Activated naive CD8-positive, alpha-beta T cell treated with anti-CD3 and anti-CD28 coated beads for 36 hours (primary cell): ENCODE measurements around the gene OR5H1. TPM values are rescaled to one million over a fixed set of nuclear protein-coding genes. Genes with fewer than 3 reads are reported as not detected.
"Not testable (repeated sequence)": the region's sequence is repeated elsewhere in the genome, so short reads cannot be mapped to it uniquely, and the experiment has no call there.

Experiments used
- DNase-seq: peaks from one replicate; pipeline ENCODE4 v3.0.0; 2021
- H3K27ac Mint-ChIP-seq: one replicate; pipeline ENCODE4 v1.8.0; 2022; ENCODE audit warnings: mild to moderate bottlenecking, moderate library complexity, mixed read lengths
- H3K27me3 Mint-ChIP-seq: one replicate; pipeline ENCODE4 v1.8.0; 2022; ENCODE audit warnings: mild to moderate bottlenecking, mixed read lengths
- H3K36me3 Mint-ChIP-seq: one replicate; pipeline ENCODE4 v1.8.0; 2021; ENCODE audit warnings: mild to moderate bottlenecking, mixed read lengths
- H3K4me1 Mint-ChIP-seq: one replicate; pipeline ENCODE4 v1.8.0; 2021; ENCODE audit warnings: mixed read lengths
- H3K4me3 Mint-ChIP-seq: one replicate; pipeline ENCODE4 v1.8.0; 2022; ENCODE audit warnings: mild to moderate bottlenecking, moderate library complexity, mixed read lengths
- H3K9me3 Mint-ChIP-seq: one replicate; pipeline ENCODE4 v1.8.0; 2022; ENCODE audit warnings: mixed read lengths
- total RNA-seq, 2 experiments: library from RNA; stranded (reverse); gene quantifications; one replicate each; pipeline ENCODE4 v1.2.3, GENCODE V29; 2021

The OR5H1 gene
- not detected for total RNA-seq

DNA sequence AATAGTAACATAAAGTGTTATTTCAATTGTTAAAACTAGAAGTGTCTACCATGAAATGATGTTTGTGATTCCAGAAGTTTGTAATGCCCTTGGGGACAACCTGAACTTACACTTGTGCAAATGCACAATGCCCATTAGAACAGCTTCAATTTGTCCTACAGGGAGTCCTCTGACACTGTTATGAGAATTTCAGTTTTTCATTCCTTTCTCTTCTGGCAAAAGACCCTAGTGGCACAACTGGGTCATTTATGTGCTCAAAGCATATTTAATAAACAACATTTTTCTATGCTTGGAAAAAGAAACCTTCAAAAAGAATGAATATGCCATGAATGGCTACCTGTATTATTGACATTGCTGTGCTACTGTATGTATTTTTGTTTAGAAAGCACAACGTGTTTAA lies at the start of gene OR5H1:
Gene OR5H1 (plus strand): TSS at position 301 of the 400 bp plus-strand sequence. CDS start 1,977 bp downstream, outside the sequence.
- H3K4me1 Mint-ChIP-seq: no peaks in the 10 kb centered on the region
- H3K27me3 Mint-ChIP-seq: peaks cover 3% of the 10 kb centered on the region
- no peak within 1 kb of the TSS for H3K27ac Mint-ChIP-seq
- no peak for DNase-seq
- H3K4me3 Mint-ChIP-seq: no peak within 1 kb of the TSS
- H3K9me3 Mint-ChIP-seq: no peaks in the 10 kb centered on the region
- no peaks in the 10 kb centered on the region for H3K36me3 Mint-ChIP-seq

DNA sequence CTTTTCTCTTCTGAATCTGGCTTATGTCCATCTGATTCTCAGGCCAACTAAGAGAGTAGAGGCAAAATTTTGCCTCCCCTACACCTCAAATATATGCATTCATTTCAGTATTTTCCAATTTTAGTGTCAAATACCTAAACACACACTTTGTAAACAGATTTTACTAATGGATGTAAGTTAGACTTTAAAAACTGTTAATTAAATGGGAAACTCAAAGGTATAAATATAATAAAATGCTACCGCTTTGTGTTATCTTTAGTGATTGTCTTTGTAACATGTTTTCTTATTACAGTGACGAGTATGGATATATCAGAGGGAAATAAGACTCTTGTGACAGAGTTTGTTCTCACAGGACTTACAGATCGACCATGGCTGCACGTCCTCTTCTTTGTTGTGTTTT lies 43.6 kb upstream of the OR5H1 start, which contains the start of gene OR5AC2:
Gene OR5AC2 (plus strand): TSS at position 301 of the 400 bp plus-strand sequence. CDS start 0 bp downstream, at position 301.
- Mint-ChIP-seq H3K4me3 (no peak within 1 kb of the TSS), H3K9me3 (peaks cover 1% of the 10 kb centered on the region), H3K27ac (no peak within 1 kb of the TSS), H3K36me3 (no peaks in the 10 kb centered on the region), H3K4me1 (no peaks in the 10 kb centered on the region), H3K27me3 (no peaks in the 10 kb centered on the region)
- DNase-seq: no peak

DNA sequence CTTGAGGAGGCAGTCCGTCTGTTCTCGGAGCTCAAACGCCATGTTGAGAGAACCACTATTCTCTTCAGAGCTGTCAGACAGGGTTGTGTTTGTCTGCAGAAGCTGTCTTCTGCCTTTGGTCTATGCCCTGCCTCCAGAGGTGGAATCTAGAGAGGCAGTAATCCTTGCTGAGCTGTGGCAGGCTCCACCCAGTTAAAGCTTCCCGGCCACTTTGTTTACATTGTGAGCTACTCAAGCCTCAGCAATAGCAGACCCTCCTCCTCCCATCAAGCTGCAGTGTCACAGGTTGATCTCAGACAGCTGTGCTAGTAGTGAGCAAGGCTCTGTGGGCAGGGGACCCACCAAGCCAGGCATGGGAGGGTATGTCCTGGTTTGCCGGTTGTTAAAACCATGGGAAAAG lies 34.6 kb upstream of the OR5H1 start:
- H3K36me3 Mint-ChIP-seq: no peaks in the 10 kb centered on the region
- no peaks in the 10 kb centered on the region for H3K9me3 Mint-ChIP-seq
- H3K27me3 Mint-ChIP-seq: no peaks in the 10 kb centered on the region
- H3K4me3 Mint-ChIP-seq: no peak overlapping the region
- H3K4me1 Mint-ChIP-seq: no peaks in the 10 kb centered on the region
- no peak overlapping the region for H3K27ac Mint-ChIP-seq
- no peak for DNase-seq

DNA sequence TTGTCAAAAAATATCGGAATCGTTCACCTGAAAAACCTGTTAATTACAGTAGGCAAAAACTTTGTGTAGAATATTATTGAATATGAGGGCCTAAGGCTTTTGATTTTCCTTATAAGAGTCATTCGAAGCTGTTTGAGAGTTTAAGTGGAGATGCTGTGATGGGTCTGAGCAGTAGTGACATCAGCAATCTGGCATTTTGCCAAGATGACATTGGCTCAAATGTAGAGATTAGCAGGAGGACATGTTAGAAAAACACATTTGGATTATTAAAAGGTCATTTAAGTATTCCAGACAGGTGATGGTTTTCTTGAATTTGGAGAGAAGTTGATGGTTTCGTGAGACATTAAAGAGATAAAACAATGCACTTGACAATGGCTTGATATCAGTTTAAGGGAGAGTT lies 30.7 kb upstream of the OR5H1 start:
- no peaks in the 10 kb centered on the region for H3K9me3 Mint-ChIP-seq
- no peaks in the 10 kb centered on the region for H3K36me3 Mint-ChIP-seq
- no peak overlapping the region for H3K27ac Mint-ChIP-seq
- DNase-seq: no peak
- H3K27me3 Mint-ChIP-seq: peaks cover under 1% of the 10 kb centered on the region
- H3K4me3 Mint-ChIP-seq: no peak overlapping the region
- H3K4me1 Mint-ChIP-seq: no peaks in the 10 kb centered on the region

DNA sequence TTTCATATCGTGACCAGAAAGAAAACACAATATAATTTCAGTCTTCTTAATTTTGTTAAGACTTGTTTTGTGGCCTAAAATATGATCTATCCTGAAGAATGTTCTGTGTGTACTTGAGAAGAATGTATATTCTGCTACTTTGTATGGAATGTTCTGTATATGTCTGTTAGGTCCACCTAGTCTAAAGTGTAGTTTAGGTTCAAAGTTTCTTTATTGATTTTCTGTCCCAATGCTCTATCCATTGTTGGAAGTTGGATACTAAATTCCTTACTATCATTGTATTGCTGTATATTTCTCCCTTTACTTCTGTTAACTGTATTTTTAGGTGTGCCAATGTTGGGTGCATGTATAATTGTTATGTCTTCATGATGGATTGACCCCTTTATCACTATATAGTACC lies 22.4 kb upstream of the OR5H1 start:
- Mint-ChIP-seq H3K4me3 (no peak overlapping the region), H3K27me3 (peaks cover 5% of the 10 kb centered on the region), H3K4me1 (no peaks in the 10 kb centered on the region), H3K9me3 (peaks cover 2% of the 10 kb centered on the region), H3K36me3 (no peaks in the 10 kb centered on the region), H3K27ac (no peak overlapping the region)
- no peak for DNase-seq

DNA sequence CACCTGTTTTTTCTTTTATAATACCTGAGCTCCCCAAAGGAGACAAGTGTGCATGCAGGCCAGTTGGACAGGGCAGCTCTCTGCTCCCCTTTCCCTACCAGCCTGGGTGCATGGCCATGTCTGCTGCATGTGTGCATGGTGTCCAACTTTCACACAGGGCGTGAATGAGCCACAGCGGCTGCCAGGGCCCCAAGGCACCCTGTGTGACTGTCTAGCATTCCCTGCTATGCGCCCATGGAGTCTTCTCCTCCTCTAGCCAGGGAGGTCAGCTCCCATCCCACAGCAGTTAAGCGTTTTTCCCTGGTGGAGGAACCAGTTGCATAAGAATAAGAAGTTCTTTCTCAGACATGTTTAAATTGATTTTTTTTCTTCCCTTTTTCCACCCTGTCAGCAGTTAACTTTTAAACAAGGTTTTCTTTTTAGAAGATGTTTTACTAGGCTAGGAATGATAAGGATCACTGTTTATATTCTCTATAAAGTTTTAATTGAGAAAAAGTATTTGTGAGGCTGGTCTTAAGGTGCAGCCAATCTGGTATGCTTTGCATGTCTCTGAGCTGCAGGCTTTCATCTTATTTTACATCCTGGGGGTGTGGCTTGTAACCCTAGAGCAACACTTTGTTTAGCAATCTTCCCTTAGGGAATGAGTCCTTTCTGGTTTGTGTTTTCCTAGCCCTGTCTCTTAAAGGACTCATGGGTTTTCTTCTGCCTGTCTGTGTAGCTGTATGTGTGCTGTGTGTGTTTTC lies 20.5 kb upstream of the OR5H1 start:
- peaks cover 5% of the 10 kb centered on the region for H3K27me3 Mint-ChIP-seq
- no peak for DNase-seq
- H3K27ac Mint-ChIP-seq: no peak overlapping the region
- H3K36me3 Mint-ChIP-seq: no peaks in the 10 kb centered on the region
- H3K9me3 Mint-ChIP-seq: peaks cover 7% of the 10 kb centered on the region
- H3K4me3 Mint-ChIP-seq: no peak overlapping the region
- H3K4me1 Mint-ChIP-seq: no peaks in the 10 kb centered on the region

DNA sequence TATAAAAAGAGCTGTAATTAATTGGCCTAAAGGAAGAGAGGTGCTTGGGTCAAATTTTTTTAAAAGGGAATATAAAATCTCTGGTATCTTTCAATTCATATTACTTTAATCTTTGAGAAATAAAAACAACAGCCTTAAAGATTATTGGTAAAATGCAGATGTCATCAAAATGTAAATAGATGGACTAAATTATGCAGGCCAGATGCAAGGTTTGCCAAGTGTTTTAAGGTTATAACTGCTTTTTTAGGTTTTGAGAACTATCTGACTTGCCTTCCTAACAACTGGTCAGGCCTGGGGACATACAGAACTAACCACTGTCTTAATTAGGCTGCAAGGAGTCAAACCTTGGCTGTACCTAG lies 20.0 kb upstream of the OR5H1 start:
- Mint-ChIP-seq H3K4me3 (no peak overlapping the region), H3K36me3 (no peaks in the 10 kb centered on the region), H3K27me3 (peaks cover 3% of the 10 kb centered on the region), H3K27ac (no peak overlapping the region), H3K9me3 (peaks cover 7% of the 10 kb centered on the region), H3K4me1 (no peaks in the 10 kb centered on the region)
- no peak for DNase-seq

DNA sequence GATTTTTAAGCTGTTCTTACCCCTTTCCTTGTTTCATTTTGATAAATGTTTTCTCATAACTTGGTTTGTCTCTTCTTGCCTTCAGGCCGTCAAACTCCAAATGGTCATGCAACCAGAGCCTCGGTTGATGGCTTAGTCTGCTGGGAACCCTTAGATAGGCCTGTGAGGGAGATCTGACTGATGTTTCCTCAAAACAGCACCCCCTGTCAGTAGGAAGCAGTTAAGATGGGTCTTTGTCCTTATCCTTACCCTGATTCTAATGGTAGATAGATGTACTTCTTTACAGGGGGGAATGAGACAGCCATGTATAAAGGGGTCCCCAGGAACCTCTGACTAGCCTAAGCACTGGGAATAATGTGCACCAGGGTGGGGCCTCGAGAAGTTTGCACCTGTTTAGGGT lies 16.3 kb upstream of the OR5H1 start:
- Mint-ChIP-seq H3K4me1 (no peaks in the 10 kb centered on the region), H3K27ac (no peak overlapping the region), H3K36me3 (no peaks in the 10 kb centered on the region), H3K4me3 (no peak overlapping the region), H3K27me3 (peaks cover 6% of the 10 kb centered on the region), H3K9me3 (peaks cover 7% of the 10 kb centered on the region)
- DNase-seq: no peak

DNA sequence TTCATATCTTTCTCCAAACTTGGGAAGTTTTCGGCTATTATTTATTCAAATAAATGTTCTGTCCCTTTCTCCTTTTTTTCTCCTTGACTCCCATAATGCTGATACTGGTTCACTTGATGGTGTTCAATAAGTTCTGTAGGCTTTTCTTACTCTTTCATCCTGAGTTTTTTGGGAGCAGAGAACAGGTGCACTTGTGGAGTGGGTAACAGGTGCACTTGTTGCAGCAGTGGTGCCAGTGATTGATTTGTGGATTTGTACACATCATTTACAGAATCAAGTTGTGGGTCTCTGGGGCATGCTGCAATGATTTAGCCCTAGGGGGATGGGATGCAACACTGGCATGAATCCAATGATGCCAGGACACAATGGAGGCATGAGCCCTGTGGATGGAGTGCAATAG lies 14.8 kb upstream of the OR5H1 start:
- H3K27ac Mint-ChIP-seq: no peak overlapping the region
- no peaks in the 10 kb centered on the region for H3K36me3 Mint-ChIP-seq
- peaks cover 7% of the 10 kb centered on the region for H3K9me3 Mint-ChIP-seq
- H3K4me1 Mint-ChIP-seq: no peaks in the 10 kb centered on the region
- H3K4me3 Mint-ChIP-seq: no peak overlapping the region
- peaks cover 6% of the 10 kb centered on the region for H3K27me3 Mint-ChIP-seq
- DNase-seq: no peak

DNA sequence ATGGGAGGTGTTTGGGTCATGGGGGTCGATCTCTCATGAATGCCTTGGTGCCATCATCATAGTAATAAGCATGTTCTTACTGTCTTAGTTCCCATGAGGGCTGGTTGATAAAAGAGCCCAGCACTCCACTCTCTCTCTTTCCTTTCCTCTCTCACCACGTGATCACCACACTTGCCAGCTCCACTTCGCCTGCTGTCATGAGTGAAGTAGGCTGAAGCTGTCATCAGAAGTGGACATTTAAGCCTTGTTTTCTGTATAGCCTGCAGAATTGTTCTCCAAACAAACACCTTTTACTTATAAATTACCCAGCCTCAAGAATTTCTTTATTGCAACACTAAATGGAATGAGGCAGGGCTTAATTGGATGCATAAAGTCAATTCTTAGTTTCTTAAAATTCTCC lies 6.1 kb downstream of the OR5H1 start:
- Mint-ChIP-seq H3K4me1 (no peaks in the 10 kb centered on the region), H3K36me3 (no peaks in the 10 kb centered on the region), H3K4me3 (no peak overlapping the region), H3K27ac (no peak overlapping the region), H3K9me3 (no peaks in the 10 kb centered on the region), H3K27me3 (peaks cover 3% of the 10 kb centered on the region)
- DNase-seq: no peak

DNA sequence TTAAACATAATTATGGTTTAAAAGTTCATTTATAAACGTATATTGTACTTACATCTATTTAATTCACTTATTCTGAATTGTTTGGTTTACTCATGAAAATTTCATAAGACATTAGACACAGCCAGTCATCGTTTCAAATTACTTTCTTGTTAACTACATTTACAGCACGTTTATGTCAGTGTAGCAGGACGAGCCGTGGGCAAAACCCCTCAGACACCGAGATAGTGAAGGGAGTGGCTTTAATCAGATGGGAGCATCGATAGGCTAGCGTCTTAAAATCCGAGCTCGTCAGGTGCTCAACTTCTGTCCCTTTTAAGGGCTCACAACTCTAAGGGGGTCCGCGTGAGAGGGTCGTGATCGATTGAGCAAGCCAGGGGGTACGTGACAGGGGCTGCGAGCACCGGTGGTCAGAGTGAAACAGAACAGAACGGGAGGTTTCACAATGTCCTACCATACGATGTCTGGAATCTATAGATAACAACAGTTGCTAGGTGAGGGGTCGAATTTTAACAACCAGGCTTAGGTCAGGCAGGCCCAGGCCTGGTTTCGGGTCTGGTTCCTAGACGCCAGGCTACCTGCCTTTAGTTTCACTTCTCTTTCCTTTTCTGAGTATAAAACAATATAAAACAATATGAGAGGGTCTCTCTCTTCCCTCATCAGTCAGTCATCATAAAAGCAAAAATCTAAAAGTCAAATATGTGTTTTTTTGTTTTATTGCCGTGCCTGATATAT lies 7.5 kb downstream of the OR5H1 start:
- not testable (repeated sequence) for H3K27ac Mint-ChIP-seq, H3K4me1 Mint-ChIP-seq, H3K9me3 Mint-ChIP-seq, H3K36me3 Mint-ChIP-seq, H3K4me3 Mint-ChIP-seq, H3K27me3 Mint-ChIP-seq, DNase-seq

DNA sequence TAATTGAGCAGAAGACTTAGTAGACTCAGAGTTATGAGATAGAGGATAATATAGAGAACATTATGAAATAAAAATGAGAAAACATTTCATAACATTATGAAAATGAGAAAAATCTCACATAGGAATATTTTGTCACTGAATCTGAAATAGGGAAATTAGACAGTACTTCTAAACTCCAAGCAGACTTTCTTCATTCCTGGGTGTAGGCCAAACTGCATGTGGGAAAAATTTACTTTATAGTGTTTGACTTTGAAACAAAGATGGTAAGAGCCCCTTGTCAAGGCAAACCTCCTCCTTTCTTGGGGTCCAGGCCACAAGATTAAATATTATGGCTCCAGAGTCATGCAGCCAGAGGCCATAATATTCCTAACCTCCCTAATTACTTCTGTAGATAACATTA lies 10.0 kb downstream of the OR5H1 start:
- Mint-ChIP-seq H3K4me1 (no peaks in the 10 kb centered on the region), H3K9me3 (no peaks in the 10 kb centered on the region), H3K4me3 (no peak overlapping the region), H3K27me3 (no peaks in the 10 kb centered on the region), H3K27ac (no peak overlapping the region), H3K36me3 (no peaks in the 10 kb centered on the region)
- no peak for DNase-seq

DNA sequence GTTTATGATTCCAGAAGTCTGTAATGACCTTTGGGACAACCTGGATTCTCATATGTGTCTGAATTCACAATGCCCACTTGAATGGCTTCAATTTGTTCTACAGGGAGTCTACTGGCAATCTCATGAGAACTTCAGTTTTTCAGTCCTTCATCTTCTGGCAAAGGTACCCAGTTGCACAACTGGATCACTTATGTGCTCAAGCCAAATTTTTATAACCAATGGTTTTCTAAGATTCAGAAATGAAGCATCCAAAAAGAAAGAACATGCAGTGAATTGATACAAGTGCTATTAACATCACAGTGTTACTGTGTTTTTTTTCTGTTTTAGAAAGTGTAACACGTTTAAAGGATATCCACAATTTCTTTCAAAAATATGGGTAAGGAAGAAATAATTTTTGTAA lies 16.7 kb downstream of the OR5H1 start, which contains the start of gene OR5H14:
Gene OR5H14 (plus strand): TSS at position 301 of the 400 bp plus-strand sequence. CDS start 1,907 bp downstream, outside the sequence.
- no peak within 1 kb of the TSS for H3K27ac Mint-ChIP-seq
- H3K4me1 Mint-ChIP-seq: no peaks in the 10 kb centered on the region
- DNase-seq: no peak
- no peaks in the 10 kb centered on the region for H3K36me3 Mint-ChIP-seq
- H3K4me3 Mint-ChIP-seq: no peak within 1 kb of the TSS
- peaks cover 3% of the 10 kb centered on the region for H3K27me3 Mint-ChIP-seq
- peaks cover 3% of the 10 kb centered on the region for H3K9me3 Mint-ChIP-seq

DNA sequence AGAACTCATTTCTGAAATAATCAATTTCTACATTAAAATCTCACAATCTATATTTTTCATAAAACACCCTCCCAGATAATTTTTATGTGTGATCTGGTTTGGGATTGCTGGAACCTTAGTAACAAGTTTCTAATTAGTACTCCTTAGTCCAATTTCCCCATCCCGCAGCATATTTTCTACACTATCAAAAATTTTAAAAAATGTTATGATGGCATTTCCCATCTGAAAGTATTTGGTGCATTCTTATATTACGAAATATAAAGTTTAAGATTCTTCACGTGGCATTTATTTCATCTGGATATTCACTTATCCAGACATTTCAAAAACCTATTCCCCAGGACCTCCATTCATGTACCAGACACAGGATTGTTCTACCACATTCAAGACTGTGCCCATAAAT lies 18.2 kb downstream of the OR5H1 start:
- Mint-ChIP-seq H3K27me3 (peaks cover 3% of the 10 kb centered on the region), H3K36me3 (no peaks in the 10 kb centered on the region), H3K4me1 (no peaks in the 10 kb centered on the region), H3K4me3 (no peak overlapping the region), H3K27ac (no peak overlapping the region), H3K9me3 (peaks cover 3% of the 10 kb centered on the region)
- no peak for DNase-seq

DNA sequence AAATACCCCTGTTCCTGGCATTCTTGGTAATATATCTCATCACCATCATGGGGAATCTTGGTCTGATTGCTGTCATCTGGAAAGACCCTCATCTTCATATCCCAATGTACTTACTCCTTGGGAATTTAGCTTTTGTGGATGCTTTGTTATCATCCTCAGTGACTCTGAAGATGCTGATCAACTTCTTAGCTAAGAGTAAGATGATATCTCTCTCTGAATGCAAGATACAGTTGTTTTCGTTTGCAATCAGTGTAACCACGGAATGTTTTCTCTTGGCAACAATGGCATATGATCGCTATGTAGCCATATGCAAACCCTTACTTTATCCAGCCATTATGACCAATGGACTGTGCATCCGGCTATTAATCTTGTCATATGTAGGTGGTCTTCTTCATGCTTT lies 18.9 kb downstream of the OR5H1 start:
- not testable (repeated sequence) for DNase-seq, H3K4me3 Mint-ChIP-seq, H3K4me1 Mint-ChIP-seq, H3K9me3 Mint-ChIP-seq, H3K36me3 Mint-ChIP-seq, H3K27ac Mint-ChIP-seq, H3K27me3 Mint-ChIP-seq

DNA sequence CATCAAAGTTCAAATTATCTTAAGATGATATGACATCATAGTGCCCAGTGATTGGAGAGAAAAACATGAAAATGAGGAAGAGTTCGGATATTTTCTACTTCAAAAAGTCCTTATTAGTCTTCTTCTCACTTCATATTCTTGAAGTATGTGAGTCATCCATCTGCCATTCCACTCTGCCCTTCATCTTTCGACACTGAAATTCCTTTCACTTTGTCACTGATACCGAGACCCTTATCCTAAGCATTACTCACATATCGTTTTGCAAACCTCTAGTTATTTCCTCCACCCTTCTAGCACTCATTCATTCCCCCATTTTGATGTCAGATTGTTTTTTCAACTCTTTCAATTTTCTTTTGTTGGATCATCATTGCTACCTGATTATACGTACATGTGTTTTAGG lies 20.7 kb downstream of the OR5H1 start:
- peaks cover 3% of the 10 kb centered on the region for H3K9me3 Mint-ChIP-seq
- no peak overlapping the region for H3K27ac Mint-ChIP-seq
- no peak for DNase-seq
- no peaks in the 10 kb centered on the region for H3K36me3 Mint-ChIP-seq
- H3K4me1 Mint-ChIP-seq: no peaks in the 10 kb centered on the region
- peaks cover 3% of the 10 kb centered on the region for H3K27me3 Mint-ChIP-seq
- no peak overlapping the region for H3K4me3 Mint-ChIP-seq
